Endothelial cell (in vitro differentiated cells): ENCODE measurements around the gene FAM185A. TPM values are rescaled to one million over a fixed set of nuclear protein-coding genes. Genes with fewer than 3 reads are reported as not detected.
"Not testable (repeated sequence)": the region's sequence is repeated elsewhere in the genome, so short reads cannot be mapped to it uniquely, and the experiment has no call there.

Source experiments
- DNase-seq: peaks from one replicate; pipeline ENCODE4 v3.0.0; 2021; ENCODE audit warnings: low spot score
- H3K27ac Mint-ChIP-seq: one replicate; pipeline ENCODE4 v1.8.0; 2021; ENCODE audit warnings: mixed read lengths, inconsistent platforms; ENCODE audit not compliant: unreplicated experiment
- H3K27me3 Mint-ChIP-seq: one replicate; pipeline ENCODE4 v1.8.0; 2021; ENCODE audit warnings: mild to moderate bottlenecking, moderate library complexity, mixed read lengths, inconsistent platforms; ENCODE audit not compliant: unreplicated experiment
- H3K36me3 Mint-ChIP-seq: one replicate; pipeline ENCODE4 v1.8.0; 2021; ENCODE audit warnings: mild to moderate bottlenecking, low read depth, mixed read lengths, inconsistent platforms; ENCODE audit not compliant: unreplicated experiment
- H3K4me1 Mint-ChIP-seq: one replicate; pipeline ENCODE4 v1.8.0; 2021; ENCODE audit warnings: mild to moderate bottlenecking, mixed read lengths, inconsistent platforms; ENCODE audit not compliant: unreplicated experiment
- H3K4me3 Mint-ChIP-seq: one replicate; pipeline ENCODE4 v1.8.0; 2021; ENCODE audit warnings: mild to moderate bottlenecking, mixed read lengths, inconsistent platforms; ENCODE audit not compliant: unreplicated experiment
- H3K9me3 Mint-ChIP-seq: one replicate; pipeline ENCODE4 v1.8.0; 2021; ENCODE audit warnings: mixed read lengths, inconsistent platforms; ENCODE audit not compliant: unreplicated experiment
- total RNA-seq: library from RNA; stranded (reverse); fragmentation: NEBNext Ultra II Directional; extraction: Animal tissue kit (Norgen Biotek cat#: 25700); gene quantifications from one replicate; pipeline ENCODE4 v1.2.1, GENCODE V29; 2021; ENCODE audit not compliant: unreplicated experiment

FAM185A gene
- total RNA-seq, 1 donor from 2014 or later, result 2.7 TPM

- H3K36me3 Mint-ChIP-seq, H3K27ac Mint-ChIP-seq, H3K4me1 Mint-ChIP-seq: not testable (repeated sequence)
Measured at GRCh38 chr7:102745494-102746288, 3.1 kb upstream of the FAM185A start.

GRCh38 chr7:102749445-102749786 is 617 bp downstream of the FAM185A start:
- H3K4me1 Mint-ChIP-seq, H3K36me3 Mint-ChIP-seq, H3K9me3 Mint-ChIP-seq, H3K27me3 Mint-ChIP-seq, DNase-seq, H3K27ac Mint-ChIP-seq: not testable (repeated sequence)
- peak overlapping the region; percentile 86 for H3K4me3 Mint-ChIP-seq

More at GRCh38 chr7:102745494-102746288, 3.1 kb upstream of the FAM185A start:
- not testable (repeated sequence) for H3K9me3 Mint-ChIP-seq, H3K27me3 Mint-ChIP-seq, DNase-seq, H3K4me3 Mint-ChIP-seq

- H3K9me3 Mint-ChIP-seq, H3K4me1 Mint-ChIP-seq, H3K27me3 Mint-ChIP-seq, DNase-seq, H3K36me3 Mint-ChIP-seq, H3K4me3 Mint-ChIP-seq, H3K27ac Mint-ChIP-seq: not testable (repeated sequence)
Measured at GRCh38 chr7:102758227-102758626, 9.4 kb downstream of the FAM185A start.

- DNase-seq, H3K36me3 Mint-ChIP-seq, H3K9me3 Mint-ChIP-seq, H3K27ac Mint-ChIP-seq, H3K4me3 Mint-ChIP-seq, H3K27me3 Mint-ChIP-seq, H3K4me1 Mint-ChIP-seq: not testable (repeated sequence)
Measured at GRCh38 chr7:102759934-102760333, 11.1 kb downstream of the FAM185A start.

GRCh38 chr7:102761234-102761633 is 12.4 kb downstream of the FAM185A start:
- not testable (repeated sequence) for H3K27me3 Mint-ChIP-seq, H3K4me1 Mint-ChIP-seq, DNase-seq, H3K4me3 Mint-ChIP-seq, H3K36me3 Mint-ChIP-seq, H3K27ac Mint-ChIP-seq, H3K9me3 Mint-ChIP-seq

GRCh38 chr7:102763295-102763905 is 14.6 kb downstream of the FAM185A start:
- H3K27ac Mint-ChIP-seq, H3K4me3 Mint-ChIP-seq, DNase-seq, H3K27me3 Mint-ChIP-seq, H3K4me1 Mint-ChIP-seq, H3K36me3 Mint-ChIP-seq, H3K9me3 Mint-ChIP-seq: not testable (repeated sequence)

GRCh38 chr7:102769657-102770192 is 20.9 kb downstream of the FAM185A start:
- not testable (repeated sequence) for H3K27ac Mint-ChIP-seq, H3K27me3 Mint-ChIP-seq, DNase-seq, H3K4me3 Mint-ChIP-seq, H3K4me1 Mint-ChIP-seq, H3K36me3 Mint-ChIP-seq, H3K9me3 Mint-ChIP-seq

- H3K27me3 Mint-ChIP-seq, H3K36me3 Mint-ChIP-seq, H3K4me3 Mint-ChIP-seq, H3K27ac Mint-ChIP-seq, DNase-seq, H3K4me1 Mint-ChIP-seq, H3K9me3 Mint-ChIP-seq: not testable (repeated sequence)
Measured at GRCh38 chr7:102770467-102770866, 21.7 kb downstream of the FAM185A start.

- H3K4me3 Mint-ChIP-seq, DNase-seq, H3K9me3 Mint-ChIP-seq, H3K4me1 Mint-ChIP-seq, H3K27me3 Mint-ChIP-seq, H3K27ac Mint-ChIP-seq: not testable (repeated sequence)
- peaks cover 24% of the 10 kb centered on the region for H3K36me3 Mint-ChIP-seq
Measured at GRCh38 chr7:102776217-102776616, 27.4 kb downstream of the FAM185A start.

- H3K27me3 Mint-ChIP-seq, H3K4me1 Mint-ChIP-seq, H3K27ac Mint-ChIP-seq, H3K4me3 Mint-ChIP-seq, H3K9me3 Mint-ChIP-seq, DNase-seq: not testable (repeated sequence)
- peaks cover 25% of the 10 kb centered on the region for H3K36me3 Mint-ChIP-seq
Measured at GRCh38 chr7:102778663-102779062, 29.9 kb downstream of the FAM185A start.

GRCh38 chr7:102780926-102781325 is 32.1 kb downstream of the FAM185A start:
- not testable (repeated sequence) for H3K4me1 Mint-ChIP-seq, DNase-seq, H3K9me3 Mint-ChIP-seq, H3K4me3 Mint-ChIP-seq, H3K27ac Mint-ChIP-seq, H3K27me3 Mint-ChIP-seq
- H3K36me3 Mint-ChIP-seq, result peaks cover 25% of the 10 kb centered on the region

GRCh38 chr7:102788770-102789169 is 40.0 kb downstream of the FAM185A start:
- H3K27me3 Mint-ChIP-seq, DNase-seq, H3K9me3 Mint-ChIP-seq, H3K36me3 Mint-ChIP-seq, H3K27ac Mint-ChIP-seq, H3K4me3 Mint-ChIP-seq, H3K4me1 Mint-ChIP-seq: not testable (repeated sequence)
